GM23338 (cell line): ENCODE measurements around the gene B3GALT4. TPM values are rescaled to one million over a fixed set of nuclear protein-coding genes. Genes with fewer than 3 reads are reported as not detected.

Experiments used
- CREB1 ChIP-seq: fragments of 250-450 bp; sonication (Bioruptor Pico); IDR thresholded peaks from 2 replicates; pipeline ENCODE4 v1.5.0; 2020; ENCODE audit warnings: low read depth, mild to moderate bottlenecking, moderate library complexity
- EZH2 ChIP-seq: fragments of 200-600 bp; sonication (generic); IDR thresholded peaks from one replicate; pipeline ENCODE4 v1.8.0; 2017; ENCODE audit warnings: antibody characterized with exemption, mild to moderate bottlenecking, low read depth; ENCODE audit not compliant: unreplicated experiment
- EZH2phosphoT487 ChIP-seq: fragments of 200-600 bp; sonication (generic); IDR thresholded peaks from one replicate; pipeline ENCODE4 v1.8.1; 2018; ENCODE audit warnings: antibody characterized with exemption; ENCODE audit not compliant: unreplicated experiment
- JUNB ChIP-seq: IDR thresholded peaks from one replicate; pipeline ENCODE4 v1.6.1; 2016; ENCODE audit warnings: antibody characterized with exemption; ENCODE audit not compliant: unreplicated experiment
- NANOG ChIP-seq: IDR thresholded peaks from 2 replicates; pipeline ENCODE4 v1.6.1; 2016; ENCODE audit warnings: antibody characterized with exemption, borderline replicate concordance
- POLR2AphosphoS5 ChIP-seq: IDR thresholded peaks from 2 replicates; pipeline ENCODE4 v1.6.1; 2016; ENCODE audit warnings: antibody characterized with exemption, low read depth
- STAT1 ChIP-seq: IDR thresholded peaks from one replicate; pipeline ENCODE4 v1.6.1; 2016; ENCODE audit warnings: antibody characterized with exemption; ENCODE audit not compliant: unreplicated experiment
- ZNF114 ChIP-seq: fragments of 250-450 bp; sonication (Bioruptor Pico); IDR thresholded peaks from 2 replicates; pipeline ENCODE4 v1.5.0; 2020; ENCODE audit warnings: mild to moderate bottlenecking, moderate library complexity
- ZNF462 ChIP-seq: fragments of 250-450 bp; sonication (Bioruptor Pico); IDR thresholded peaks from 2 replicates; pipeline ENCODE4 v1.5.0; 2020; ENCODE audit warnings: mild to moderate bottlenecking, moderate library complexity
- polyA plus RNA-seq: library from polyadenylated mRNA; unstranded; fragments of >200 nt; fragmentation: Nextera tagmentation; extraction: Ambion mirVana; gene quantifications from 2 replicates; pipeline ENCODE4 v1.2.1, GENCODE V29; 2016
- total RNA-seq: library from RNA; depleted of rRNA; stranded (reverse); fragments of >200 nt; shearing (Covaris generic); gene quantifications from 2 replicates; pipeline ENCODE4 v1.2.3, GENCODE V29; 2014
- TF ChIP-seq, protein P1 (sequence below), 2 experiments: fragments of 200-600 bp in 1 of 2; sonication (generic) in 1 of 2; conservative IDR thresholded peaks; 2 replicates each; pipeline versions ENCODE4 v1.5.1 to v1.6.1; 2016 to 2017; ENCODE audit warnings: antibody characterized with exemption in 2 of 2, low read depth in 2 of 2, mild to moderate bottlenecking in 2 of 2, moderate library complexity in 1 of 2
- TF ChIP-seq, protein P2 (sequence below): IDR thresholded peaks from one replicate; pipeline ENCODE4 v1.6.1; 2018; ENCODE audit warnings: antibody characterized with exemption; ENCODE audit not compliant: unreplicated experiment

B3GALT4 gene
- total and polyA plus RNA-seq, 2 experiments from 2014 or later = 1.3 to 2.3 TPM

DNA sequence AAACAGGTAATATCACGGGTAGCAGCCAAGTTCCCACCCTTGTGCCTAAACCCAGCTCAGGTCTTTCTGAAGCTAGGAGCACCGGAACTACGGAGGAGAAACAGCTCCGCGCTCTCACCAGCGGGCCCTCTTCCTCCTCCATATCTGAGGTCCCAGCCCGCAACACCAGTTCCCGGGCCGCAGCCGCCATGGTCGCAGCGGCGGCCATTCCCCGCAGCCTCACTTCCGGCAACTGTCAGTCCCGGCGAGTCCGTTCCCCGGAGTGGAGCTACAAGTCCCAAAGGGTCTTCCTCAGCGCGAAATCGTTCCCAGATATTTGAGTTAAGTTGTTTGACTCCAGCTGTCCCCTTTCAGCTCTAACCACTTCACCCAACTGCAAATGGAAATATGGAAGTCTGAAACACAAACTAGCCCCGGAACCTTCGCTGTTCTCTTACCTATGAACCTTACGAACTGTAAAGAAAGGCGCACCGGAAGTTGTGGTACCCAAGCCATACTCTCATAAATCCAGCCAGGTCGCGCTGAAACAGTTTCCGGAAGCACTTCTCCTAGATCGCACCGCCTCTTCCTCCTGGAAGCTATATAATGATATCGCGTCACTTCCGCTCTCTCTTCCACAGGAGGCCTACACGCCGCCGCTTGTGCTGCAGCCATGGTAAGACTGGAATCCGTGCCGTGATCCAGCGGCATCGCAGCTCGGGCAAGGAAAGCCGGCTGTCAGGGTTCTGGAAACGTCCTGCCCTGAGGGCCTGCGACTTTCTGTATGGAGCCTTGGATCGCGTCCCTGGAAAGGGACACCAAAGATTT lies 5.3 kb upstream of the B3GALT4 start, which contains the start of the genes RPS18 and VPS52 (continued):
- no peak for TF ChIP-seq ZNF462
- TF ChIP-seq, protein P1, sequence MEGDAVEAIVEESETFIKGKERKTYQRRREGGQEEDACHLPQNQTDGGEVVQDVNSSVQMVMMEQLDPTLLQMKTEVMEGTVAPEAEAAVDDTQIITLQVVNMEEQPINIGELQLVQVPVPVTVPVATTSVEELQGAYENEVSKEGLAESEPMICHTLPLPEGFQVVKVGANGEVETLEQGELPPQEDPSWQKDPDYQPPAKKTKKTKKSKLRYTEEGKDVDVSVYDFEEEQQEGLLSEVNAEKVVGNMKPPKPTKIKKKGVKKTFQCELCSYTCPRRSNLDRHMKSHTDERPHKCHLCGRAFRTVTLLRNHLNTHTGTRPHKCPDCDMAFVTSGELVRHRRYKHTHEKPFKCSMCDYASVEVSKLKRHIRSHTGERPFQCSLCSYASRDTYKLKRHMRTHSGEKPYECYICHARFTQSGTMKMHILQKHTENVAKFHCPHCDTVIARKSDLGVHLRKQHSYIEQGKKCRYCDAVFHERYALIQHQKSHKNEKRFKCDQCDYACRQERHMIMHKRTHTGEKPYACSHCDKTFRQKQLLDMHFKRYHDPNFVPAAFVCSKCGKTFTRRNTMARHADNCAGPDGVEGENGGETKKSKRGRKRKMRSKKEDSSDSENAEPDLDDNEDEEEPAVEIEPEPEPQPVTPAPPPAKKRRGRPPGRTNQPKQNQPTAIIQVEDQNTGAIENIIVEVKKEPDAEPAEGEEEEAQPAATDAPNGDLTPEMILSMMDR (conservative IDR thresholded peaks at IDR 0.05; ENCODE audit: low read depth in 2 of 2) = no peak
- no peak for TF ChIP-seq EZH2
- no peak for TF ChIP-seq NANOG
- no peak for TF ChIP-seq STAT1
- TF ChIP-seq CREB1 (CRISPR knock-in tag) = peak; percentile 91
- TF ChIP-seq EZH2phosphoT487 = no peak
- TF ChIP-seq, protein P2, sequence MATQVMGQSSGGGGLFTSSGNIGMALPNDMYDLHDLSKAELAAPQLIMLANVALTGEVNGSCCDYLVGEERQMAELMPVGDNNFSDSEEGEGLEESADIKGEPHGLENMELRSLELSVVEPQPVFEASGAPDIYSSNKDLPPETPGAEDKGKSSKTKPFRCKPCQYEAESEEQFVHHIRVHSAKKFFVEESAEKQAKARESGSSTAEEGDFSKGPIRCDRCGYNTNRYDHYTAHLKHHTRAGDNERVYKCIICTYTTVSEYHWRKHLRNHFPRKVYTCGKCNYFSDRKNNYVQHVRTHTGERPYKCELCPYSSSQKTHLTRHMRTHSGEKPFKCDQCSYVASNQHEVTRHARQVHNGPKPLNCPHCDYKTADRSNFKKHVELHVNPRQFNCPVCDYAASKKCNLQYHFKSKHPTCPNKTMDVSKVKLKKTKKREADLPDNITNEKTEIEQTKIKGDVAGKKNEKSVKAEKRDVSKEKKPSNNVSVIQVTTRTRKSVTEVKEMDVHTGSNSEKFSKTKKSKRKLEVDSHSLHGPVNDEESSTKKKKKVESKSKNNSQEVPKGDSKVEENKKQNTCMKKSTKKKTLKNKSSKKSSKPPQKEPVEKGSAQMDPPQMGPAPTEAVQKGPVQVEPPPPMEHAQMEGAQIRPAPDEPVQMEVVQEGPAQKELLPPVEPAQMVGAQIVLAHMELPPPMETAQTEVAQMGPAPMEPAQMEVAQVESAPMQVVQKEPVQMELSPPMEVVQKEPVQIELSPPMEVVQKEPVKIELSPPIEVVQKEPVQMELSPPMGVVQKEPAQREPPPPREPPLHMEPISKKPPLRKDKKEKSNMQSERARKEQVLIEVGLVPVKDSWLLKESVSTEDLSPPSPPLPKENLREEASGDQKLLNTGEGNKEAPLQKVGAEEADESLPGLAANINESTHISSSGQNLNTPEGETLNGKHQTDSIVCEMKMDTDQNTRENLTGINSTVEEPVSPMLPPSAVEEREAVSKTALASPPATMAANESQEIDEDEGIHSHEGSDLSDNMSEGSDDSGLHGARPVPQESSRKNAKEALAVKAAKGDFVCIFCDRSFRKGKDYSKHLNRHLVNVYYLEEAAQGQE = peak; percentile 27
- TF ChIP-seq POLR2AphosphoS5 = peak; percentile 100
- TF ChIP-seq ZNF114 = peak; percentile 94; the same call in 1 of the 2 replicates
- no peak for TF ChIP-seq JUNB
